ENCODE measurements around the gene CHRNA1.

CHRNA1 gene

DNA sequence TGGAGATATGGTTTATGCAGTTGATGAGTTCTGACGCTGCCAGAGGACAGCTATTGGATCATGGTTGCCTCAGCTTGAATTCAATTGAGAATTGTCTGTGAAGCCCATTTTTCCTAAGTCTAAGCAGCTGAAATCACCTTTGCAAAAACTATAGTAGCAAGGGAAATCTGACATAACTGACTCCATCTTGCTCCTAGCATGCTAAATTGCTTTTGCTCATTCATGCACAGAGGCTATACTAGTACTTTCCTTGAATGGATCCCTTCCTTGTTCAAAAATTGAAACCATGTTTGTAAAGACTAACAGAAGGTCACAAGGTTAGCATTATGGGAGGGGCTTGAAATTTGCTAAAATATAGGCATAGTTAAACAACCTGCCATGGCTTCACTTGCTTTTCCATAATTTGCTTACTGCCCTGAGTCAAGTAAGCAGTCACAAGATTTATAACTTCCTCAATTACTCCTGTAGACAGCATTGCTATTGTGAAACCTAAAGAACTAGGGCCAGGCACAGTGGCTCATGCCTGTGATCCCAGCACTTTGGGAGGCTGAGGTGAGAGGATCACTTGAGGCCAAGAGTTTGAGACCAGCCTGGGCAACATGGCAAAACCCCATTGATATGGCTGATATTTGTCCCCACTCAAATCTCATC is 41.2 kb downstream of the CHRNA1 start:
- no peak overlapping the region for H3K4me3 ChIP-seq (ENCODE audit: severe bottlenecking)
- no peak for ATAC-seq (ENCODE audit: low read depth)
- no peaks in the 10 kb centered on the region for H3K27me3 ChIP-seq (ENCODE audit: insufficient read depth, poor library complexity, severe bottlenecking)
- TF ChIP-seq, protein P1, sequence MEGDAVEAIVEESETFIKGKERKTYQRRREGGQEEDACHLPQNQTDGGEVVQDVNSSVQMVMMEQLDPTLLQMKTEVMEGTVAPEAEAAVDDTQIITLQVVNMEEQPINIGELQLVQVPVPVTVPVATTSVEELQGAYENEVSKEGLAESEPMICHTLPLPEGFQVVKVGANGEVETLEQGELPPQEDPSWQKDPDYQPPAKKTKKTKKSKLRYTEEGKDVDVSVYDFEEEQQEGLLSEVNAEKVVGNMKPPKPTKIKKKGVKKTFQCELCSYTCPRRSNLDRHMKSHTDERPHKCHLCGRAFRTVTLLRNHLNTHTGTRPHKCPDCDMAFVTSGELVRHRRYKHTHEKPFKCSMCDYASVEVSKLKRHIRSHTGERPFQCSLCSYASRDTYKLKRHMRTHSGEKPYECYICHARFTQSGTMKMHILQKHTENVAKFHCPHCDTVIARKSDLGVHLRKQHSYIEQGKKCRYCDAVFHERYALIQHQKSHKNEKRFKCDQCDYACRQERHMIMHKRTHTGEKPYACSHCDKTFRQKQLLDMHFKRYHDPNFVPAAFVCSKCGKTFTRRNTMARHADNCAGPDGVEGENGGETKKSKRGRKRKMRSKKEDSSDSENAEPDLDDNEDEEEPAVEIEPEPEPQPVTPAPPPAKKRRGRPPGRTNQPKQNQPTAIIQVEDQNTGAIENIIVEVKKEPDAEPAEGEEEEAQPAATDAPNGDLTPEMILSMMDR (IDR thresholded peaks at IDR 0.05; ENCODE audit: poor library complexity, severe bottlenecking): no peak
- DNase-seq (ENCODE audit: low spot score): no peak
- H3K9me3 ChIP-seq (ENCODE audit: severe bottlenecking): no peaks in the 10 kb centered on the region
- H3K27ac ChIP-seq (ENCODE audit: poor library complexity, severe bottlenecking): no peak overlapping the region
- no peaks in the 10 kb centered on the region for H3K36me3 ChIP-seq (ENCODE audit: low read depth)
- no peaks in the 10 kb centered on the region for H3K4me1 ChIP-seq (ENCODE audit: insufficient read depth, poor library complexity, severe bottlenecking)

GRCh38 chr2:174719016-174719415 is 45.3 kb downstream of the CHRNA1 start:
- H3K36me3 ChIP-seq (ENCODE audit: low read depth): no peaks in the 10 kb centered on the region
- no peak for DNase-seq (ENCODE audit: low spot score)
- no peak overlapping the region for H3K4me3 ChIP-seq (ENCODE audit: severe bottlenecking)
- H3K4me1 ChIP-seq (ENCODE audit: insufficient read depth, poor library complexity, severe bottlenecking): no peaks in the 10 kb centered on the region
- H3K27ac ChIP-seq (ENCODE audit: poor library complexity, severe bottlenecking): no peak overlapping the region
- TF ChIP-seq, protein P1 (IDR thresholded peaks at IDR 0.05; ENCODE audit: poor library complexity, severe bottlenecking): no peak
- no peaks in the 10 kb centered on the region for H3K27me3 ChIP-seq (ENCODE audit: insufficient read depth, poor library complexity, severe bottlenecking)
- no peaks in the 10 kb centered on the region for H3K9me3 ChIP-seq (ENCODE audit: severe bottlenecking)
- ATAC-seq (ENCODE audit: low read depth): no peak

DNA sequence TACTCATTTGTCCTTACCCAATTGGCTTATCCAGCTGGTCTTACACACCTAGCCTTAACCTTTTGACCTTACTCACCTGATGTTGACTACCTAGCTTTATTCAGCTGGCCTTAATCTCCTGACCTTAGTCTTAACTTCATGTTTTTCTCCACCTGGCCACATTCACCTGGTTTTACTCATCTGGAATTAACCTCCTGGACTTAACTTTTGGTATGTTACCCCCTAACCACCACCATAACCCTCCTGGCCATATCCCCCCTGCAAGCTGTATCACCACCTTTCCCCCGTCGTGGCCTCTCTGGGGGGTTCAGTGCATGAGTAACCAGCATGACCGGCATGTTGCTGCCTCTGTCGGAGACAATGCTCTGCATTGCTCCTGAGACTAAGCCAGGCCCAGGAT is 45.7 kb downstream of the CHRNA1 start:
- no peak overlapping the region for H3K27ac ChIP-seq (ENCODE audit: poor library complexity, severe bottlenecking)
- H3K36me3 ChIP-seq (ENCODE audit: low read depth): no peaks in the 10 kb centered on the region
- H3K9me3 ChIP-seq (ENCODE audit: severe bottlenecking): no peaks in the 10 kb centered on the region
- no peaks in the 10 kb centered on the region for H3K4me1 ChIP-seq (ENCODE audit: insufficient read depth, poor library complexity, severe bottlenecking)
- H3K4me3 ChIP-seq (ENCODE audit: severe bottlenecking): no peak overlapping the region
- TF ChIP-seq, protein P1 (IDR thresholded peaks at IDR 0.05; ENCODE audit: poor library complexity, severe bottlenecking): no peak
- no peak for DNase-seq (ENCODE audit: low spot score)
- no peaks in the 10 kb centered on the region for H3K27me3 ChIP-seq (ENCODE audit: insufficient read depth, poor library complexity, severe bottlenecking)
- no peak for ATAC-seq (ENCODE audit: low read depth)

GRCh38 chr2:174717916-174718315 is 46.4 kb downstream of the CHRNA1 start:
- Histone ChIP-seq H3K4me1 (ENCODE audit: insufficient read depth, poor library complexity, severe bottlenecking) (no peaks in the 10 kb centered on the region), H3K4me3 (ENCODE audit: severe bottlenecking) (no peak overlapping the region), H3K36me3 (ENCODE audit: low read depth) (no peaks in the 10 kb centered on the region), H3K27ac (ENCODE audit: poor library complexity, severe bottlenecking) (no peak overlapping the region), H3K9me3 (ENCODE audit: severe bottlenecking) (no peaks in the 10 kb centered on the region), H3K27me3 (ENCODE audit: insufficient read depth, poor library complexity, severe bottlenecking) (no peaks in the 10 kb centered on the region)
- DNase-seq (ENCODE audit: low spot score): no peak
- ATAC-seq (ENCODE audit: low read depth): no peak
- TF ChIP-seq, protein P1 (IDR thresholded peaks at IDR 0.05; ENCODE audit: poor library complexity, severe bottlenecking): no peak

DNA sequence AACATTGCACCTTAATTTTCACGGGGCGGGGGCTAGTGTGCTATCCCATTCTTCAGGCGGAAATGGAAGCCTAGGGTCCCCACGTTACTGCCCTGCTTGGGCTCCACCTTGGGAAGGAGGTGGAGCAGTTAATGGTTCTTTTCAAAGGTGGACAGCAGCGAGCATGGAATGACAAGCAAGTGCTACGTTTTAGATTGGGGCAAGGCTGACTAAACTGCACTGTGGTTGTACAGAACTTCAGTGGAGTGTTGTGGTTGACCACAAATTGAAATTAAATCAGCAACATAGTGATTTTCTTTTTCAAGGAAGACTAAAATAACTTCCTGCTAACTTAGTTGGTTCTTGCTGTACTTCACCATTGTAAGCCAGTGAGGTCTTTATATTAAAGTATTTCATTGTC is 47.0 kb downstream of the CHRNA1 start:
- no peaks in the 10 kb centered on the region for H3K36me3 ChIP-seq (ENCODE audit: low read depth)
- H3K9me3 ChIP-seq (ENCODE audit: severe bottlenecking): peaks cover 3% of the 10 kb centered on the region
- no peak overlapping the region for H3K27ac ChIP-seq (ENCODE audit: poor library complexity, severe bottlenecking)
- TF ChIP-seq, protein P1 (IDR thresholded peaks at IDR 0.05; ENCODE audit: poor library complexity, severe bottlenecking): no peak
- DNase-seq (ENCODE audit: low spot score) (no peak), ATAC-seq (ENCODE audit: low read depth) (no peak)
- no peak overlapping the region for H3K4me3 ChIP-seq (ENCODE audit: severe bottlenecking)
- H3K27me3 ChIP-seq (ENCODE audit: insufficient read depth, poor library complexity, severe bottlenecking): no peaks in the 10 kb centered on the region
- H3K4me1 ChIP-seq (ENCODE audit: insufficient read depth, poor library complexity, severe bottlenecking): no peaks in the 10 kb centered on the region

Measured in RWPE2 (cell line).